Measurements from ENCODE around the gene MSL2.
"Not testable (repeated sequence)": the region's sequence is repeated elsewhere in the genome, so short reads cannot be mapped to it uniquely, and the experiment has no call there.

Gene MSL2

DNA sequence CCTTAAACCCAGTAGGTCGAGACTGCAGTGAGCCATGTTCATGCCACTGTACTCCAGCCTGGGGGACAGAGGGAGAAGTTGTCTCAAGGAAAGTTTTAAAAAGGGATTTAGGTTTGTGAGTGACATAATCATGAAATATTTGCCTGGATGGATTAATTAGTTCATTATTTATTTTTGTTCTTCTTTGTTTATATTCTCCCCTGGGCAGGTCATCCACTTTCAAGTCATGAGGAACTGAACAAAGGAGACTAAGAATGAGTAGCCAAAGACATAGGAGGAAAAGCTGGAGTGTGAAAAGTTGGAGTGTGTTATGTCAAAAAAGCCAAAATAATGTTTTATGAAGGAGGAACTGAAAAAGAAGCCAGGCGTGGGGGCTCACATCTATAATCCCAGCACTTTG lies 36.3 kb upstream of the MSL2 start:
- TF ChIP-seq CTCF (IDR thresholded peaks at IDR 0.05; ENCODE audit: borderline replicate concordance, insufficient read depth, low read depth, low read length): no peak
- no peak overlapping the region for H3K4me3 ChIP-seq (ENCODE audit: low read depth, low read length)

DNA sequence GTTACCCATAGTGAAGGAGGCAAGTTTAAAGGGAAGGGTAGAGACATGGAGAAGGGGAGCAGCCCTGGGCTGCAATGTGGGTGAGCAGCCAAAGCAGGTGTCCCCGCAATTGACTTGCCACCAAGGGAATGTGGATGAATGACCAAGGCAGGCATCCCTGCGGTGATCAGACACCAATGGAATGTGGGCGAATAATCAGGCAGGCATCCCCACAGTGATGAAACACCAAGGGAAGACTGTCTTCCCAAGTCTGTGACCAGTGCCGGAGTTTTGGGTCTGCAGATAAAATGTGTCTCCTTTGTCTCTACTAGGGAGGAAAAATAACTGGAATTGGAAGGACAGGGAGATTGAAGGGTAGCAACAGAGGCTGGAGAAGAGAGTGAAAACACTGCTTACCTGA lies 26.6 kb upstream of the MSL2 start:
- H3K4me3 ChIP-seq (ENCODE audit: low read depth, low read length): not testable (repeated sequence)

GRCh38 chr3:136211547-136211946 lies 15.4 kb upstream of the MSL2 start:
- TF ChIP-seq CTCF (IDR thresholded peaks at IDR 0.05; ENCODE audit: borderline replicate concordance, insufficient read depth, low read depth, low read length): no peak
- no peak overlapping the region for H3K4me3 ChIP-seq (ENCODE audit: low read depth, low read length)

DNA sequence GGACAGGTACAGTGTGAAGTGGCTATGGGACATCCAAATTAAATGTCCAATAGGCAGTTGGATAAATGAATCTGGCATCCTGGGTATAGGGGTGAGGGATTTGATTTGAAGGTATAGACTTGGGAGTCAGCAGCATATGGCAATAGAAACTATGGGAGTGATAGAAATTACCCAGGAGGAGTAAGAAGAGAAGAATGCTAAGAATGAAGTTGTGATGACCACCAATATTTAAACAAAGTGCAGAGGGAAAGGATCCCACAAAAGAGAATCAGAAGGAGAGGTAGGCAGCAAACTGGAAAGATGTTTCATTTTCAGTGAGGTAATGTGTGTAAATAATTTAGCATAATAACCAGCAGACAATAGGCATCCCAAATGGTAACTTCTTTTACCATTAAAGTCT lies 13.8 kb upstream of the MSL2 start:
- TF ChIP-seq CTCF (IDR thresholded peaks at IDR 0.05; ENCODE audit: borderline replicate concordance, insufficient read depth, low read depth, low read length): no peak
- no peak overlapping the region for H3K4me3 ChIP-seq (ENCODE audit: low read depth, low read length)

- TF ChIP-seq CTCF (IDR thresholded peaks at IDR 0.05; ENCODE audit: borderline replicate concordance, insufficient read depth, low read depth, low read length): no peak
- H3K4me3 ChIP-seq (ENCODE audit: low read depth, low read length): no peak overlapping the region
Observed at GRCh38 chr3:136207489-136208115, 11.5 kb upstream of the MSL2 start.

- not testable (repeated sequence) for H3K4me3 ChIP-seq (ENCODE audit: low read depth, low read length)
Observed at GRCh38 chr3:136199219-136199618, 3.1 kb upstream of the MSL2 start.

DNA sequence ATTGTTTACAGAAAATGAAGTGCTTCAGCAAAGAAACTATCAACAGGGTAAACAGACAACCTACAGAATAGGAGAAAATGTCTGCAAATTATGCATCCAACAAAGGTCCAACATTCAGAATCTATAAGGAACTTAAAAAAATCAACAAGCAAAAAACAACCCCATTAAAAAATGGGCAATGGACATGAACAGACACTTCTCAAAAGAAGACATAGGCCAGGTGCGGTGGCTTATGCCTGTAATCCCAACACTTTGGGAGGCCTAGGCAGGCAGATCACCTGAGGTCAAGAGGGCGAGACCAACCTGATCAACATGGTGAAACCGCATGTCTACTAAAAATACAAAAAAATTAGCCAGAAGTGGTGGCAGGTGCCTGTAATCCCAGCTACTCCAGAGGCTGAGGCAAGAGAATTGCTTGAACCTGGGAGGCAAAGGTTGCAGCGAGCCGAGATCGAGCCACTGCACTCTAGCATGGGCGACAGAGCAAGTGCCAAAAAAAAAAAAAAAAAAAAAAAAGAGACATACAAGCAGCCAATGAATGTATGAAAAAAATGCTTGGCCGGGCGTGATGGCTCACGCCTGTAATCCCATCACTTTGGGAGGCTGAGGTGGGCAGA lies 2.4 kb upstream of the MSL2 start:
- H3K4me3 ChIP-seq (ENCODE audit: low read depth, low read length): not testable (repeated sequence)

DNA sequence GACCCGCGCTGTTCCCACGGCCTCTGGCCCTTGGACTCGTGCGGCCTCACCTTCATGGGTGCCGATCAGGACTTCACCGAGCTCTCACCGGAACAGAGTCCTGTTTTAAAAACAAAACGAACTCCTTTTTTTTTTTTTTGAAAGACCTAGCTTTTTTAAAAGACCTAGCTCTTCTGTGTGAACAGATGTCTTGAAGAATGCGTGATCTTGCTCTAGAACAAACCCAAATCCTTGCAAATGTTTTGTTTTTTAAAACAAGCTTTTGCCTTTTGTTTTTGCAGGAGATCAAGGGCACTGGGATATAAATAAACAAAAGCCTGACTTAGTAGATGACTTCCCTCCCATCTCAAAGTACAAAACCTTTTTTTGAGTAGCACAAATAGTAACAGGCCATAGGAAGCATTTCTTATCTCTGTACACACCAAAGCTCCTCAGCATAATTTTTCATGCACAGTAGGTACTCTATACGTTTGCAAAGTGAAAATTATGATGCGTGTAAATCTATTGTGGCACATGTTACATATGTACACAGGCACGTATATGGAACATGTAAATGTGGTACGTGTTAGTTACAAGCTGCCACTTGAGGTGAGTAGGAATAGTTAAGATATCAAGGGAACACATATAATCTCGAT lies 1.1 kb upstream of the MSL2 start:
- peak overlapping the region; percentile 63 for H3K4me3 ChIP-seq (ENCODE audit: low read depth, low read length)
- TF ChIP-seq CTCF (IDR thresholded peaks at IDR 0.05; ENCODE audit: borderline replicate concordance, insufficient read depth, low read depth, low read length): no peak
